H9 (cell line): ENCODE measurements around the gene FGD5. TPM values are rescaled to one million over a fixed set of nuclear protein-coding genes. Genes with fewer than 3 reads are reported as not detected.

Experiments used
- DNase-seq: peaks from one replicate; pipeline ENCODE4 v3.0.0-alpha.2; 2017
- H2AFZ ChIP-seq: one replicate; pipeline ENCODE4 v1.6.1; 2013; ENCODE audit warnings: mild to moderate bottlenecking, low read length, control low read depth, moderate library complexity
- H2AK5ac ChIP-seq: 2 replicates; pipeline ENCODE4 v1.6.1; 2013; ENCODE audit warnings: low read length, control low read depth, mixed read lengths; ENCODE audit not compliant: insufficient read length
- H2BK120ac ChIP-seq: one replicate; pipeline ENCODE4 v1.6.1; 2013; ENCODE audit warnings: low read depth, mild to moderate bottlenecking, low read length, control low read depth, inconsistent platforms; ENCODE audit not compliant: poor library complexity, severe bottlenecking
- H2BK12ac ChIP-seq: 2 replicates; pipeline ENCODE4 v1.6.1; 2013; ENCODE audit warnings: low read length, control low read depth, mixed read lengths, low read depth; ENCODE audit not compliant: insufficient read length
- H2BK15ac ChIP-seq: 2 replicates; pipeline ENCODE4 v1.6.1; 2013; ENCODE audit warnings: low read depth, low read length, control low read depth
- H2BK20ac ChIP-seq: one replicate; pipeline ENCODE4 v1.6.1; 2013; ENCODE audit warnings: low read depth, mild to moderate bottlenecking, low read length, control low read depth, inconsistent platforms; ENCODE audit not compliant: poor library complexity, severe bottlenecking
- H2BK5ac ChIP-seq: 2 replicates; pipeline ENCODE4 v1.6.1; 2013; ENCODE audit warnings: low read length, control low read depth, mixed read lengths; ENCODE audit not compliant: insufficient read length
- H3K14ac ChIP-seq: 2 replicates; pipeline ENCODE4 v1.6.1; 2013; ENCODE audit warnings: low read length, control low read depth; ENCODE audit not compliant: insufficient read depth
- H3K18ac ChIP-seq: 2 replicates; pipeline ENCODE4 v1.6.1; 2013; ENCODE audit warnings: low read depth, mild to moderate bottlenecking, mixed read lengths, low read length, control low read depth; ENCODE audit not compliant: insufficient read length
- H3K23ac ChIP-seq: 2 replicates; pipeline ENCODE4 v1.6.1; 2013; ENCODE audit warnings: low read length, control low read depth, mixed read lengths, low read depth; ENCODE audit not compliant: insufficient read length
- H3K23me2 ChIP-seq: 2 replicates; pipeline ENCODE4 v1.6.1; 2013; ENCODE audit warnings: low read depth, mild to moderate bottlenecking, mixed read lengths, low read length, control low read depth; ENCODE audit not compliant: insufficient read length, poor library complexity, severe bottlenecking
- H3K27ac ChIP-seq: 2 replicates; pipeline ENCODE4 v1.5.1; 2013; ENCODE audit warnings: low read length, control low read depth, mixed read lengths, low read depth; ENCODE audit not compliant: insufficient read length
- H3K27me3 ChIP-seq: 2 replicates; pipeline ENCODE4 v1.6.1; 2013; ENCODE audit warnings: low read length, control low read depth, inconsistent platforms; ENCODE audit not compliant: insufficient read depth
- H3K4ac ChIP-seq: 2 replicates; pipeline ENCODE4 v1.6.1; 2013; ENCODE audit warnings: low read depth, mild to moderate bottlenecking, control low read depth, inconsistent platforms, low read length, moderate library complexity
- H3K4me1 ChIP-seq: 2 replicates; pipeline ENCODE4 v1.6.1; 2013; ENCODE audit warnings: low read length, control low read depth, inconsistent platforms; ENCODE audit not compliant: insufficient read depth
- H3K4me2 ChIP-seq: 2 replicates; pipeline ENCODE4 v1.6.1; 2013; ENCODE audit warnings: low read length, control low read depth, mixed read lengths; ENCODE audit not compliant: insufficient read length, insufficient read depth
- H3K56ac ChIP-seq: 2 replicates; pipeline ENCODE4 v1.6.1; 2013; ENCODE audit warnings: low read depth, mild to moderate bottlenecking, mixed read lengths, low read length, control low read depth; ENCODE audit not compliant: insufficient read length
- H3K79me1 ChIP-seq: 2 replicates; pipeline ENCODE4 v1.6.1; 2013; ENCODE audit warnings: low read depth, mild to moderate bottlenecking, moderate library complexity, low read length, control low read depth, inconsistent platforms; ENCODE audit not compliant: insufficient read depth, poor library complexity, severe bottlenecking
- H3K79me2 ChIP-seq: 2 replicates; pipeline ENCODE4 v1.6.1; 2013; ENCODE audit warnings: low read length, control low read depth, inconsistent platforms; ENCODE audit not compliant: insufficient read depth
- H3K9ac ChIP-seq: 2 replicates; pipeline ENCODE4 v1.6.1; 2013; ENCODE audit warnings: low read length, control low read depth, mixed read lengths; ENCODE audit not compliant: insufficient read length; ENCODE audit errors: extremely low read depth
- H3K9me3 ChIP-seq: one replicate; pipeline ENCODE4 v1.6.1; 2013; ENCODE audit warnings: low read depth, low read length, inconsistent platforms; ENCODE audit not compliant: control insufficient read depth
- H3T11ph ChIP-seq: one replicate; pipeline ENCODE4 v1.6.1; 2013; ENCODE audit warnings: mild to moderate bottlenecking, low read length, control low read depth, inconsistent platforms
- H4K20me1 ChIP-seq: one replicate; pipeline ENCODE4 v1.6.1; 2013; ENCODE audit not compliant: control insufficient read depth, insufficient read length, insufficient read depth
- H4K5ac ChIP-seq: 2 replicates; pipeline ENCODE4 v1.6.1; 2013; ENCODE audit warnings: low read depth, mild to moderate bottlenecking, mixed read lengths, low read length, control low read depth; ENCODE audit not compliant: insufficient read length
- H4K8ac ChIP-seq: replicated peaks from 2 replicates; pipeline ENCODE4 v1.6.1; 2013; ENCODE audit warnings: low read length, control low read depth, mixed read lengths, low read depth; ENCODE audit not compliant: insufficient read length
- H4K91ac ChIP-seq: 2 replicates; pipeline ENCODE4 v1.6.1; 2013; ENCODE audit warnings: low read depth, mild to moderate bottlenecking, moderate library complexity, mixed read lengths, low read length, control low read depth; ENCODE audit not compliant: insufficient read length
- H3K27ac Mint-ChIP-seq, 3 experiments: 2 replicates in 2 of 3; 3 replicates in 1 of 3; pipeline ENCODE4 v1.8.0; 2020 to 2021; ENCODE audit warnings: mixed read lengths in 3 of 3, mild to moderate bottlenecking in 1 of 3, moderate library complexity in 1 of 3
- H3K27me3 Mint-ChIP-seq: 2 replicates; pipeline ENCODE4 v1.8.0; 2021; ENCODE audit warnings: low read depth, mild to moderate bottlenecking, moderate library complexity, mixed read lengths
- H3K36me3 Mint-ChIP-seq, 3 experiments: 2 replicates in 2 of 3; 3 replicates in 1 of 3; pipeline ENCODE4 v1.8.0; 2020 to 2021; ENCODE audit warnings: low read depth in 3 of 3, mixed read lengths in 3 of 3; ENCODE audit not compliant: insufficient read depth in 1 of 3
- H3K4me1 Mint-ChIP-seq, 2 experiments: 2 replicates each; pipeline ENCODE4 v1.8.0; 2020; ENCODE audit warnings: mixed read lengths in 2 of 2
- H3K4me3 Mint-ChIP-seq, 2 experiments: 2 replicates in 1 of 2; 3 replicates in 1 of 2; pipeline ENCODE4 v1.8.0; 2020 to 2021; ENCODE audit warnings: mild to moderate bottlenecking in 2 of 2, mixed read lengths in 2 of 2, moderate library complexity in 1 of 2
- H3K9me3 Mint-ChIP-seq, 2 experiments: 2 replicates in 1 of 2; 3 replicates in 1 of 2; pipeline ENCODE4 v1.8.0; 2020; ENCODE audit warnings: mild to moderate bottlenecking in 2 of 2, mixed read lengths in 2 of 2, moderate library complexity in 1 of 2
- WGBS: extraction: QIAGEN DNeasy Blood & Tissue Kit; methylation state at CpG from one replicate; pipeline ENCODE4 v1.1.7; 2013; ENCODE audit warnings: missing lambda C conversion rate, low lambda C conversion rate, mixed read lengths; ENCODE audit not compliant: insufficient read length; ENCODE audit errors: extremely low coverage; 5-methylcytosine and 5-hydroxymethylcytosine counted together
- total RNA-seq: library from RNA; stranded (reverse); gene quantifications from 2 replicates; pipeline ENCODE4 v1.2.1, GENCODE V29; 2021
- TF ChIP-seq, protein P1 (sequence below): fragments of 200-600 bp; sonication (generic); conservative IDR thresholded peaks from 3 replicates; pipeline ENCODE4 v1.8.0; 2021; ENCODE audit warnings: antibody characterized with exemption, mild to moderate bottlenecking

FGD5 gene
- total RNA-seq, 1 experiment from 2014 or later: 7.8 TPM

DNA sequence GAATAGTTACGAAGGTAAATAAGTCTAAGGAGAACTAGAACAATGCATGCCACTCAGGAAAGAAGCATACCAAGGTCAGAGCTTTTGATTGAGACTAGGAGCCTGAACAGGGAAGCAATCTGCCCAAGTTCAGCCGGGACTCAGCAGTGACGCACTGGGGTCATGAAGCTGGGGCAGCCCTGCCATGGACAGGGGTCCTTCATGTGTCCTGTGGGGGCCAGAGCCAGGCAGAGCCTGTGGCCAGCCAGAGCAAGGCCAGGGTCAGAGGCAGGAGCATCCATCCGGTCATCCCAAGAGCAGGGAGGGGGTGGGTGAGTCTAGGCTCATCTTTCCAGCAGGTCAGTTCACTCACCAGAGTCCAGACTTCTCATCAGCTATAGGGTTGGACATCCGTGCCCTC lies 47.9 kb downstream of the FGD5 start:
- DNase-seq: no peak
- no peak overlapping the region for H4K8ac ChIP-seq
- no CpG with 5 or more reads among the region's 5 CpGs for WGBS
- H3K4me2 ChIP-seq: no peak overlapping the region
- no peak overlapping the region for H3K9ac ChIP-seq
- no peak overlapping the region for H2BK20ac ChIP-seq
- no peaks in the 10 kb centered on the region for H3K79me1 ChIP-seq
- no peak overlapping the region for H3K27ac ChIP-seq
- no peak overlapping the region; the same call in 1 of the 2 replicates for H3K14ac ChIP-seq
- H3K23ac ChIP-seq: no peak overlapping the region
- H4K91ac ChIP-seq: no peak overlapping the region
- Mint-ChIP-seq H3K27ac (no peak overlapping the region), H3K27me3 (peaks cover 5% of the 10 kb centered on the region), H3K9me3 (no peaks in the 10 kb centered on the region), H3K4me1 (peaks cover 27 to 31% of the 10 kb centered on the region in 2 experiments), H3K4me3 (no peak overlapping the region), H3K36me3 (no peaks in the 10 kb centered on the region; a peak in 2 of 7 replicates)
- no peak overlapping the region for H2BK120ac ChIP-seq
- no peak overlapping the region for H3K4ac ChIP-seq
- no peak overlapping the region for H2BK15ac ChIP-seq
- no peaks in the 10 kb centered on the region for H3K23me2 ChIP-seq
- no peak overlapping the region for H3K56ac ChIP-seq
- H2BK5ac ChIP-seq: no peak overlapping the region
- no peak overlapping the region for H2AK5ac ChIP-seq
- H3K18ac ChIP-seq: no peak overlapping the region
- no peak overlapping the region for H4K5ac ChIP-seq
- no peaks in the 10 kb centered on the region for H3K27me3 ChIP-seq
- TF ChIP-seq, protein P1, sequence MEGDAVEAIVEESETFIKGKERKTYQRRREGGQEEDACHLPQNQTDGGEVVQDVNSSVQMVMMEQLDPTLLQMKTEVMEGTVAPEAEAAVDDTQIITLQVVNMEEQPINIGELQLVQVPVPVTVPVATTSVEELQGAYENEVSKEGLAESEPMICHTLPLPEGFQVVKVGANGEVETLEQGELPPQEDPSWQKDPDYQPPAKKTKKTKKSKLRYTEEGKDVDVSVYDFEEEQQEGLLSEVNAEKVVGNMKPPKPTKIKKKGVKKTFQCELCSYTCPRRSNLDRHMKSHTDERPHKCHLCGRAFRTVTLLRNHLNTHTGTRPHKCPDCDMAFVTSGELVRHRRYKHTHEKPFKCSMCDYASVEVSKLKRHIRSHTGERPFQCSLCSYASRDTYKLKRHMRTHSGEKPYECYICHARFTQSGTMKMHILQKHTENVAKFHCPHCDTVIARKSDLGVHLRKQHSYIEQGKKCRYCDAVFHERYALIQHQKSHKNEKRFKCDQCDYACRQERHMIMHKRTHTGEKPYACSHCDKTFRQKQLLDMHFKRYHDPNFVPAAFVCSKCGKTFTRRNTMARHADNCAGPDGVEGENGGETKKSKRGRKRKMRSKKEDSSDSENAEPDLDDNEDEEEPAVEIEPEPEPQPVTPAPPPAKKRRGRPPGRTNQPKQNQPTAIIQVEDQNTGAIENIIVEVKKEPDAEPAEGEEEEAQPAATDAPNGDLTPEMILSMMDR: no peak
- no peak overlapping the region for H2BK12ac ChIP-seq
- no peaks in the 10 kb centered on the region for H4K20me1 ChIP-seq
- no peaks in the 10 kb centered on the region for H3K9me3 ChIP-seq
- H3T11ph ChIP-seq: no peak overlapping the region
- peaks cover 10% of the 10 kb centered on the region; the same call in 1 of the 2 replicates for H3K4me1 ChIP-seq
- H2AFZ ChIP-seq: no peak overlapping the region
- no peaks in the 10 kb centered on the region for H3K79me2 ChIP-seq
